Urothelium cell line (cell line): Measurements from ENCODE around the gene TAS2R9.
"Not testable (repeated sequence)": the region's sequence is repeated elsewhere in the genome, so short reads cannot be mapped to it uniquely, and the experiment has no call there.

Experiments
- DNase-seq: peaks from one replicate; pipeline ENCODE4 v3.0.0; 2011; ENCODE audit warnings: low spot score, mixed read lengths
- FAIRE-seq: peaks from 2 replicates; lab custom pipeline; 2011; peaks lifted over from hg19 to GRCh38; lab: Jason Lieb, UNC

TAS2R9 gene

GRCh38 chr12:10810068-10810467, at the start of gene TAS2R9:
Gene TAS2R9, minus strand, starts transcription at chr12:10810168. Its CDS starts 93 bp downstream, at chr12:10810075.
- no peak for FAIRE-seq
- no peak for DNase-seq

DNA sequence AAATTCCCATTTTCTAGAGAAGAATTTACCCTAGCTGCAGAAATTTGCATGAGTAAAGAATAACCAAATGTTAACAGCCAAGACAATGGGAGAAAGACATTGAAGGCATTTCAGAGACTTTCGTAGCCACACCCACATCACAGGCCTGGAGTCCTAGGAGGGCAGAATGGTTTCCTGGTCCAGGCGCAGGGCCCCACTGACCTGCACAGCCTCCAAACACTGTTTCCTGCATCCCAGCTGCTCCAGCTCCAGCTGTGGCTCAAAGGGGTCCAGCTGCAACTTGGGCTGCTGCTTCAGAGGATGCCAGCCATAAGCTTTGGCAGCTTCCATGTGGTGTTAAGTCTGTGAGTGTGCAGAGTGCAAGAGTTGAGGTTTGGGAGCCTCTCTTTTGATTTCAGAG, 45.8 kb upstream of the TAS2R9 start:
- no peak for DNase-seq
- no peak for FAIRE-seq

DNA sequence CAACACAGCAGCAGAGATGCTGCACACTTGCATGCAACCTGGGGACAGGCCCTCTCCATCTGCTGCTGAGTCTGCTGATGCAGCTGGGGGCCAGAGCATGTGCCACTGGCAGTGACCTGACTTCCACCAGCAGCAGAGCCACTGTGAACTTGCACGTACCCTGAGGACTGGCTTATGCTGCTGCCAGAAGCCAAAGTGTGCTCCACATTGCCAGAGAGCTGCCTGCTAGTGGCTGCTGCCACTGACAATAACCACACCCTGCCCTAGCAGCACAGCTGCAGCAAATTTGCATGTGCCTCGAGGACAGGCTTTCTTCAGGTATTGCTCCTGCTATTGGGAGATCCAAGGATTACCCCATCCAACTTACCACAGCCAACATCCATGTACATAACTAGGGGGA, 43.8 kb upstream of the TAS2R9 start:
- DNase-seq (no peak), FAIRE-seq (no peak)

- FAIRE-seq (no peak), DNase-seq (peak; percentile 25)
Observed at GRCh38 chr12:10851243-10851858, 41.4 kb upstream of the TAS2R9 start.

- DNase-seq (peak; percentile 26), FAIRE-seq (peak; percentile 9)
Observed at GRCh38 chr12:10849425-10849878, 39.5 kb upstream of the TAS2R9 start, which contains the start of gene PRR4. Gene PRR4, minus strand, starts transcription at chr12:10849475. Its CDS starts 38 bp downstream, at chr12:10849437.

DNA sequence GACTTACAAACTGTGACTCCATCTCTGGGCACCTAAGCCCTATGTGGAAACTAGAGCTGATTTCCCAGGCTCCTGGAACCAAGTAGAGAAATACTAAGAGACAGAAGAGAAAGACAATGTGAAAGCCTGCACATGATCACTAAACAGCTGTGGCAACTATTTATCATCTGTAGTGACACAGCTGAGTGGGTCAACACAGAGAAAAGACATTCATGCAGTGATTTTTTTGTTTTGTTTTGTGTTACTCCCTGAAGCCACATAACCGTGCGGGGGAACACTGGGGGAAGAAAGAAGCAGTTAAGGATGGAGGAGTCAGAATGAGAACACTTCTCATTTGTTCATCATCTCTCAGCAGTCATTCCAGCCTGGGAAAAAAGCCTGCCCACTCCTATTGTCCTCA, 37.8 kb upstream of the TAS2R9 start:
- no peak for FAIRE-seq
- DNase-seq = no peak

DNA sequence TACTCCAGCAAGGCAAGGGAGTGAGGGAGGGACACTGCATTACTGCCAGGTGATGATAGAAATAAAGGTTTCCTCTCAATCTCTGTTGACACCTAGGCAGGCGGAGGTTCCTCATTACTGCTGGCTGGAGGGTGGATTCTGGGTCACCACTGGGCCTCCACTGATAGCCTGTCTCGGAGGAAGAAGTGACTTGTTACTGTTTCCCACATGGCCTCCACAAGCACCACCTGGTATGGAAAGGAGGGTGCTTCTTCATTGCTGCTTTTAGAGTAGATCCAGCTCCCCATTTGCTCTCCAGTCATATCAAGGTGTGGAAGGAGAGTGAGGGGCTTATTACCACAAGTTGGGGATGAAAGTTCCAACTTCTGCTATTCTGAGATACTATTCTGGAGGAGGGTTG, 32.9 kb upstream of the TAS2R9 start:
- peak; percentile 48 for FAIRE-seq
- no peak for DNase-seq

DNA sequence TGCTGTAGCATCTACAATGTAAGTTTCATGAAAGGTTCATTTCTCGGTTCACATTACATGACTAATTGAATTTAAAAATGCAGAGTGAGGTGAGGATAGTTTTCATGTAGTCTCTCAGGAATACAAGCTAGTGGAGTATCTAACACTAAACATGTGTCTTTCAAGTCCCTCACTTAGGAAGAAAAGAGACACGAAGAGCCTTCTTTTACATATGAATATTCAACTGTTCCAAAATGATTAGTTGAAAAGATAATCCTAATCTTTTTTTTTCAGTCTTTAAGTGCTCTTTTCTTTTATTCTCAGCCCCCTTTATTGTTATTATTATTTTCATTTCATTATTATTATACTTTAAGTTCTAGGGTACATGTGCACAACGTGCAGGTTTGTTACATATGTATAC, 28.5 kb upstream of the TAS2R9 start:
- no peak for DNase-seq
- FAIRE-seq = no peak

DNA sequence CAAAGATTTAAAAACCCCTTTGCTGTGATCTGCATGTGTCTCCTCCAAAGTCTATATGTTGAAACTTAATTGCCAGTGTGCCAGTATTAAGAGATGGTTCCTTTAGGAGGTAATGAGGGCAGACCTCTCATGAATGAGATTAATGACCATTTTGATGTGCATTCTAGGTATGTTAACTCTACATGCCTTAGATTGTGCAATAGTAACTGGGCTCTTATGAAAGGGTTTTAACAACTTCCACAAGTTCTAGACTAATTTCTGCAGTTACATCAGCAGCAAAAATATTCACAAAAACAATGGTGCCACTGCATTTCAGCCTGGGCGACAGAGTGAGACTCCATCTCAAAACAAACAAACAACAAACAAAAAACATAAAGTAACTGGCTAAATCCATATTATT, 20.0 kb upstream of the TAS2R9 start:
- no peak for DNase-seq
- FAIRE-seq = no peak

GRCh38 chr12:10826258-10826657, 16.3 kb upstream of the TAS2R9 start, which contains the start of gene TAS2R10:
Gene TAS2R10, minus strand, starts transcription at chr12:10826358. Its CDS starts 89 bp downstream, at chr12:10826269.
- DNase-seq (no peak), FAIRE-seq (no peak)

DNA sequence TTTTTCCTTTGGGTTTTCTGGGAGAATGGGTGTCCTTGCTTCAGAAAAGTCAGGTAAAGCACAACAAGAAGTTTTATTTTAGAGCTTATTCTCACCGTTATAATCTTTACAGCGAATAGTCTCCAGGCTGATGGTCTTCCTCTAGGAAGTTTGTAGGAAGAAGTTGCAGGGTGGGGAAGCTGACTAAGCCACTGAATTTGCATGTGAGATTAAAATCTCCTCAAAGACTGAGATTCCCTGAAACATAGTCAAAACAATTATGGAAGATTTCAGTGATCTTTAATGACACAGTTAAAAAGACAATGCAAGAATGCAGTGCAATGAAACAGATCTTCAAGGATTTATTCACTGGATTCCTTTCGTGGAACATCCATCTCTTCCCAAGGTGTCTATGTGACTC, 15.0 kb upstream of the TAS2R9 start:
- DNase-seq = no peak
- no peak for FAIRE-seq

DNA sequence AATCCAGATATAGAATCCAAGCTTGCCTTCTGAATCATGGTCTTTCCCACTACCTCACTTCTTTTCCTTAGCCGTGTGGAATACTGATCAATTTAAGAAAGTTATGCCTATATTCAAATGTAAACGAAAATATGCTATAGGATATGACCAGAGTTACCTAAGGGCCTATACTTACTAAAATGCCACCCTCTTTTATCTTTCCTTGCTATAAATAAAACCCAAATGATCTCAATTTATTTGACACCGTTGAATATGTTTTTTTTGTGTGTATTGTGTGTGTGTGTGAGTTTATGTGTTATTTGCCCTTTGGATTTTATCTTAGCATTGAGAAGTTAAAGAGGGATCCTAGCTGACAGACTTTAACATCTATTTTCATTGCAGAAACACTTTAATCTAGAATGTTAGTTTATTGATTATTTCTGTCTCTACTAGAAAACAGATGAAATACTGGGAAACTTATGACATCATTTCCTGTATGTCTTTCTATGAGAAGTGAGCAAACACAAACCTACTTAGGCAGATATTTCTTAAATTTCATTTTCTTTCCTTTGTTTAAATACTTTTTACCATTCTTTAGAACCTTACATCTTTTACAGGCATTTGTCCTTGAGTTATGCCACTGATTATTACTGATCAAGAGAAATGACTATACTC, 2.0 kb upstream of the TAS2R9 start:
- DNase-seq (no peak), FAIRE-seq (no peak)

DNA sequence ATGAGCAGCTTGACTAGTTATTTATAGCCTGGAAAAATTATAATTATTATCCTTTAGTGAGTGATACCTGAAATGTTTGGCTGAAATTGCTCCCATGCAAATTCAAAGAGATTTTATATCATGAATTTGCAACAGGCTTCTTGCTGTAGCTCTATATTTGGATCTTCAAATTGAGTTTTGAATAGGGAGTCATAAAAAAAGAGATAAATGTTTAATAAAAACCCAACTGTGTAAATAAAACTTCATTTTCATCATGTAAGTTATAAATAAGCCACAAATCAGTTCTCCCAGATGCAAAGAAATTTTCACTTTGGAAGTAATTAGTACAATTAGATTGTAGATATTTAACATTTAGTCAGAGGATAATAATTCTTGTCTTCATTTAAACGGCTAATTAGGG, 2.8 kb downstream of the TAS2R9 start, which contains the start of gene TAS2R8:
TSS of gene TAS2R8 (minus strand) at position 101 of the 400 bp plus-strand sequence. CDS start 306 bp downstream, outside the sequence.
- FAIRE-seq = no peak
- DNase-seq = no peak

DNA sequence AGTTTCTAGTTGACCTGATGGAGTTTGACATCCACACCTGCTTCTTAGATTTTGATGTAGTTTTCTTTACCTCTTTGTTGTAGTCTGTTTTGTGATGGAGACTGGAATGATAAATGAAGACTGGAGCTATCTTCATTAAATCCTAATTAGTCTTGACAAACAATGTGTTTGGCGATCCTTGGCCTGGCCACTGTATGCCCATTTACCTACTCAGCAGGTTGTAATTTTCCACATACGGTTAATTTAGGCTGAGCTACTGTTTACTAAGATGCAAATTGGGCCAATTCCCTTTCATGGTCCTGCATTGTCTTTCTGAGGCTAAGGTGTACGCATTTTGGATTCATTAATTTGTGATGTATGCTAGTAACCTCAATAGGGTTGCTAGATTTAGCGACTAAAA, 7.4 kb downstream of the TAS2R9 start, which contains the start of gene TAS2R7:
TSS of gene TAS2R7 (minus strand) at position 41 of the 400 bp plus-strand sequence. CDS start 57 bp downstream, outside the sequence.
- DNase-seq = no peak
- no peak for FAIRE-seq

DNA sequence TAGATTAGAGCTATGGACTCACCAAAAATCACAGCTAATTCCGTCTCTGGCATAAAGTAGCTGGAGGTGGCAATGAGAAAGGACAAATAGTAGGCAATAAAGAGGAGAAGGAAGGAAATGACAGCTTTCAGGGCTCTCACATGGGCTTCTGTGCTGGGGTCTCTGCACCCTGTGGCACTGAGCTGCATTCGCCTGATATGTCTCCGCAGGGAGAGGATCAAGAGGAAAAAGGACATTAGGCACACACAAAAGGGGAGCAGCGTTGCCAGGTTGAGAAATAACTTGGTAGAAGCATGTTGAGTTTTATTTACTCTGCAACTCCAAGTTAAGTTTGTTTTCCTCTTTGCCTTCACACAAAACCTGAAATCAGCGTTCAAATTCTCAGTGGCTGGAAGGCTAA, 8.2 kb downstream of the TAS2R9 start:
- no peak for DNase-seq
- FAIRE-seq = no peak

DNA sequence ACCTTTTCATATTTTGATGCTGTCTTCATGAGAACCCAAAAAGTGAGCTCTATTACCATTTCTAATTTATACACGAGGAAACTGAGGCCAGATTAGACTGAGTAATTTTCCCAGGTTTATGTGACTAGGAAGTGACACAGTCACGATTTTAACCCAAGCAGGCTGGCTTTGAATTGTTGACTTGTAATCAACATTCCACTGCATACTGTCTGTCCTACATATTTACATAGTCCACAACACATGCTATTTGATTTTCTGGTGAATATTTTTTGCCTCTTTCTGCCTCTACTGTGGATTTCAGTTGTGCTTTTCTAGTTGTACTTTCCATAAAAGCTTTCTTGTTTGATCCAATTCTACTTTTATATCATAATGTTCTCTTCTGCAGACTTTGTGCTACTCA, 15.7 kb downstream of the TAS2R9 start:
- DNase-seq (no peak), FAIRE-seq (no peak)

- DNase-seq, FAIRE-seq: not testable (repeated sequence)
Observed at GRCh38 chr12:10791769-10792168, 18.2 kb downstream of the TAS2R9 start.

DNA sequence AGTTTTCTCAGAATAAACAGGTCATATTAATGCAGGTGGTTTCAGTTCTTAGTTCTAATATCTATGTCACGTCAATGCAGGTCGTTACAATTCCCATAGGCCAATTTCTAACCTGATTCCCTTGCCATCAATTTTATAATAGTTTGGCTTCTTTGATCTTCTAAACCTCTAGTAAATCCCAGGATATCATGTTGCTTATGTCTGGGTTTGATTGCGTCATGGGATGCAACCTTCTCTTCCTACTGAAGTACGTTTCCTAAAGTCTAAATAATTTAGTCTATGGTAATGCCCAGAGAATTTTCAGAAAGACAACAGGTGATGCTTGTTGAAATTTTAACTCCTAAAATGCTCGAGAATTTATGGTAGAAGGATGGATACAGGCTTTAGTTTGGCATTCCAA, 26.7 kb downstream of the TAS2R9 start:
- FAIRE-seq = no peak
- DNase-seq = no peak

DNA sequence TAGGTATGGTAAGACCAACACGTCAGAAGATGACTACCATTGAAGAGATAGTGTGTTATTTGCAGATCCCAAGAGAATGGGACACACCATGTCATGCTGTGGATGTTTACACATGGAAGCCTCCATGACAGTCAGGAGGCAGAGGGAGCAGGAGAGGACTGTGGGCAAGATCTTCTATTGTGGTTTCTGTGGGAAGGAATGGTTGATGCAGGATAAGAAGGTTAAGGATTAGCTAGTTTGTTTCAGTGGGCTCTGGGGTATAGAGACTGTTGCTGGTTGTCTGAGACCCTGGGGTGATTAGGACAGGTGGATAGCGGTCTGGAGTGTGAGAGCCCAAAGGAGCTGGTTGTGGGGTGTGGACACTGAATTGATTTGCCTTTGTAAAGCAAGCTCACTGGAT, 30.9 kb downstream of the TAS2R9 start:
- DNase-seq = no peak
- FAIRE-seq = no peak

GRCh38 chr12:10771132-10771733, 38.7 kb downstream of the TAS2R9 start:
- no peak for FAIRE-seq

DNA sequence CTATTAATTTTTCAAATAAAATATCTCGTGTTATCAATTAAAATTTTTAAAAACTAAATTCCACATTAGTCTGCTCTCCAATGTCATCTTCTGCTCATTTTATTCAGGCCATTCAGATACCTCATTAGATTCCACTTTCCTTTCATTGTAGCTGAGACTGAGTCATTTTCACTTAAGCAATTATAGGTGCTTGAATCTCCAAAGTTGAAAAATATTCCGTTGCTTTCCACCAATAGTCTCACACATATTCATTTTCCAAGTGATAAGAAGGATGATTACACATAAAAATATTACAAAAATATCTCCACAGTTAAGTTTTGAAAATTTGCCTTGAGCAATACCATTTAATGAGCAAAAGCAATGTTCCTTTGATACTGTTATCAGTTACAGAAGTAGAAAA, 50.3 kb downstream of the TAS2R9 start:
- DNase-seq (no peak), FAIRE-seq (no peak)

More at GRCh38 chr12:10771132-10771733, 38.7 kb downstream of the TAS2R9 start:
- DNase-seq = peak; percentile 32
